PC-3 (cell line): Measurements from ENCODE around the gene GAP43. TPM values are rescaled to one million over a fixed set of nuclear protein-coding genes. Genes with fewer than 3 reads are reported as not detected.
"Not testable (repeated sequence)": the region's sequence is repeated elsewhere in the genome, so short reads cannot be mapped to it uniquely, and the experiment has no call there.

Experiments used
- ATAC-seq: fragments of 200-7000 bp; cut with Tn5 transposase; 2 replicates; pipeline ENCODE4 v1.9.1; 2020; ENCODE audit warnings: mild to moderate bottlenecking, moderate library complexity
- BruUV-seq: library from RNA; stranded (reverse); fragments of 400-500 nt; replicated peaks from 2 replicates; lab custom pipeline; 2021; lab: Mats Ljungman, UMichigan
- CTCF ChIA-PET: fragments of 300-600 bp; sonication (Branson Sonifier 250); formaldehyde crosslinking; loops from one replicate; lab custom pipeline; 2022; ENCODE audit warnings: antibody characterized with exemption; lab: Charles Lee
- POLR2A ChIA-PET: fragments of 300-600 bp; sonication (Branson Sonifier 250); formaldehyde crosslinking; loops from one replicate; lab custom pipeline; 2022; ENCODE audit warnings: antibody characterized with exemption; ENCODE audit not compliant: unreplicated experiment; lab: Charles Lee
- DNase-seq: peaks from one replicate; pipeline ENCODE4 v3.0.0-alpha.2; 2015
- H2AFZ ChIP-seq: fragments of 300-600 bp; sonication (generic); 2 replicates; pipeline ENCODE4 v1.6.0; 2016; ENCODE audit warnings: antibody characterized with exemption, low read length
- H3F3A ChIP-seq: fragments of 300-600 bp; sonication (generic); one replicate; pipeline ENCODE4 v1.6.0; 2017; ENCODE audit warnings: antibody characterized with exemption, low read length, control low read depth, mild to moderate bottlenecking; ENCODE audit not compliant: unreplicated experiment
- H3K27ac ChIP-seq: fragments of 300-600 bp; sonication (generic); 2 replicates; pipeline ENCODE4 v1.5.1; 2016; ENCODE audit warnings: mild to moderate bottlenecking, low read length
- H3K27me3 ChIP-seq: fragments of 300-600 bp; sonication (generic); 2 replicates; pipeline ENCODE4 v1.6.1; 2016; ENCODE audit warnings: low read length, mixed read lengths
- H3K36me3 ChIP-seq: fragments of 300-600 bp; sonication (generic); 2 replicates; pipeline ENCODE4 v1.6.1; 2016; ENCODE audit warnings: low read depth, mixed run types, low read length, mixed read lengths
- H3K4me1 ChIP-seq: fragments of 300-600 bp; sonication (generic); 2 replicates; pipeline ENCODE4 v1.5.1; 2016; ENCODE audit warnings: low read length; ENCODE audit not compliant: insufficient read depth
- H3K4me2 ChIP-seq: fragments of 300-600 bp; sonication (generic); 2 replicates; pipeline ENCODE4 v1.6.0; 2016; ENCODE audit warnings: low read length
- H3K4me3 ChIP-seq: fragments of 300-600 bp; sonication (generic); 2 replicates; pipeline ENCODE4 v1.5.1; 2016; ENCODE audit warnings: mild to moderate bottlenecking, low read length, mixed read lengths
- H3K79me2 ChIP-seq: fragments of 300-600 bp; sonication (generic); 2 replicates; pipeline ENCODE4 v1.6.1; 2017; ENCODE audit warnings: low read length, mixed read lengths
- H3K9ac ChIP-seq: fragments of 300-600 bp; sonication (generic); 2 replicates; pipeline ENCODE4 v1.6.0; 2016; ENCODE audit warnings: mild to moderate bottlenecking, low read length
- H3K9me2 ChIP-seq: fragments of 300-600 bp; sonication (generic); replicated peaks from 2 replicates; pipeline ENCODE4 v1.6.1; 2016; ENCODE audit warnings: mixed run types, low read length, mixed read lengths
- H3K9me3 ChIP-seq: fragments of 300-600 bp; sonication (generic); 2 replicates; pipeline ENCODE4 v1.6.1; 2016; ENCODE audit warnings: low read length, mixed read lengths
- H4K20me1 ChIP-seq: fragments of 300-600 bp; sonication (generic); 2 replicates; pipeline ENCODE4 v1.6.1; 2016; ENCODE audit warnings: low read length, mixed read lengths
- EZH2 ChIP-seq: fragments of 300-600 bp; sonication (generic); IDR thresholded peaks from one replicate; pipeline ENCODE4 v1.6.1; 2017; ENCODE audit warnings: antibody characterized with exemption, mild to moderate bottlenecking, low read length; ENCODE audit not compliant: unreplicated experiment
- EZH2phosphoT487 ChIP-seq: fragments of 300-600 bp; sonication (generic); IDR thresholded peaks from 2 replicates; pipeline ENCODE4 v1.6.1; 2018; ENCODE audit warnings: mild to moderate bottlenecking, antibody characterized with exemption, low read length, borderline replicate concordance
- intact Hi-C: fragments of 100-400 bp; cut with micrococcal nuclease; formaldehyde crosslinking; loops from 2 replicates; pipeline ENCODE4 v1.9.0; 2023
- total RNA-seq: library from RNA; depleted of rRNA; stranded (reverse); fragments of >200 nt; gene quantifications from 2 replicates; pipeline ENCODE4 v1.2.3, GENCODE V29; 2014
- TF ChIP-seq, protein P1 (sequence below): fragments of 300-600 bp; sonication (generic); conservative IDR thresholded peaks from 2 replicates; pipeline ENCODE4 v1.5.1; 2017; ENCODE audit warnings: antibody characterized with exemption, low read depth, mild to moderate bottlenecking, low read length

Gene GAP43
- total RNA-seq, 1 experiment from 2014 or later = not detected

DNA sequence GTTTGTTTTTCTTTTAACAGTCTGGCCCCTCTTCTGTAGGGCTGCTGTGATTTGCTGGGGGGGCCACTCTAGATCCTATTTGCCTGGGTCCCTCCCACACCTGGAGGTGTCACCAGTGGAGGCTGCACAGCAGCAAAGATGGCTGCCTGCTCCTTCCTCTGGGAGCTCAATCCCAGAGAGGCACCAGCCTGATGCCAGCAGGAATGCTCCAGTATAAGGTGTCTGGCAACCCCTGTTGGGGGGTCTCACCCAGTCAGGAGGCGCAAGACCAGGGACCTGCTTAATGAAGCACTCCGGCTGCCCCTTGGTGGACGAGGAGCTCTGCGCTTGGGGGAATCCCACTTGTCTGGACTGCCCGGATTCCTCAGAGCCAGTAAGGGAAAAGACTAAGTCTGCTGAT lies 118.3 kb downstream of the GAP43 start:
- DNase-seq = no peak
- Histone ChIP-seq H3K9me2 (no peaks in the 10 kb centered on the region), H3K36me3 (no peaks in the 10 kb centered on the region), H3K27ac (no peak overlapping the region), H3K4me1 (no peaks in the 10 kb centered on the region), H3K27me3 (no peaks in the 10 kb centered on the region; the same call in 1 of the 2 replicates), H3K9me3 (no peaks in the 10 kb centered on the region), H2AFZ (no peak overlapping the region), H4K20me1 (no peaks in the 10 kb centered on the region), H3K9ac (no peak overlapping the region), H3K79me2 (no peaks in the 10 kb centered on the region), H3K4me3 (no peak overlapping the region), H3F3A (no peaks in the 10 kb centered on the region), H3K4me2 (no peak overlapping the region)
- intact Hi-C loops = no loop called here
- ATAC-seq = no peak
- no TSS peak for BruUV-seq
- POLR2A ChIA-PET = no interaction called here
- CTCF ChIA-PET = no interaction called here
- TF ChIP-seq EZH2phosphoT487 (no peak), EZH2 (no peak)
- TF ChIP-seq, protein P1, sequence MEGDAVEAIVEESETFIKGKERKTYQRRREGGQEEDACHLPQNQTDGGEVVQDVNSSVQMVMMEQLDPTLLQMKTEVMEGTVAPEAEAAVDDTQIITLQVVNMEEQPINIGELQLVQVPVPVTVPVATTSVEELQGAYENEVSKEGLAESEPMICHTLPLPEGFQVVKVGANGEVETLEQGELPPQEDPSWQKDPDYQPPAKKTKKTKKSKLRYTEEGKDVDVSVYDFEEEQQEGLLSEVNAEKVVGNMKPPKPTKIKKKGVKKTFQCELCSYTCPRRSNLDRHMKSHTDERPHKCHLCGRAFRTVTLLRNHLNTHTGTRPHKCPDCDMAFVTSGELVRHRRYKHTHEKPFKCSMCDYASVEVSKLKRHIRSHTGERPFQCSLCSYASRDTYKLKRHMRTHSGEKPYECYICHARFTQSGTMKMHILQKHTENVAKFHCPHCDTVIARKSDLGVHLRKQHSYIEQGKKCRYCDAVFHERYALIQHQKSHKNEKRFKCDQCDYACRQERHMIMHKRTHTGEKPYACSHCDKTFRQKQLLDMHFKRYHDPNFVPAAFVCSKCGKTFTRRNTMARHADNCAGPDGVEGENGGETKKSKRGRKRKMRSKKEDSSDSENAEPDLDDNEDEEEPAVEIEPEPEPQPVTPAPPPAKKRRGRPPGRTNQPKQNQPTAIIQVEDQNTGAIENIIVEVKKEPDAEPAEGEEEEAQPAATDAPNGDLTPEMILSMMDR = no peak

DNA sequence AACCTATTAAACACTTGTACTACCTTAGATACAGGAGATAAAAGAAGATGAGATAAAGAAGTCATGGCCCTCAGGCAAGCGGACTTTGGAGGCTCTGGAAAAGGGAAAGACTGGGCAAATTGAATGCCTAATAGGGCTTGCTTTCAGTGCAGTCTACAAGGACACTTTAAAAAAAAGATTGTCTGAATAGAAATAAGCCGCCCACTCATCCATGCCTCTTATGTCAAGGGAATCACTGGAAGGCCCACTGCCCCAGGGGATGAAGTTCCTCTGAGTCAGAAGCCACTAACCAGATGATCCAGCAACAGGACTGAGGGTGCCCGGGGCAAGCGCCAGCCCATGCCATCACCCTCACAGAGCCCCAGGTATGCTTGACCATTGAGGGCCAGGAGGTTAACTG lies 121.2 kb downstream of the GAP43 start:
- CTCF ChIA-PET, H3K9me2 ChIP-seq, H3K9me3 ChIP-seq, H3K36me3 ChIP-seq, H3K9ac ChIP-seq, H4K20me1 ChIP-seq, BruUV-seq, intact Hi-C loops, DNase-seq, H3F3A ChIP-seq, H3K4me1 ChIP-seq, POLR2A ChIA-PET, H3K4me2 ChIP-seq, H3K79me2 ChIP-seq, ATAC-seq, H3K27me3 ChIP-seq, H2AFZ ChIP-seq, H3K27ac ChIP-seq, H3K4me3 ChIP-seq: not testable (repeated sequence)

DNA sequence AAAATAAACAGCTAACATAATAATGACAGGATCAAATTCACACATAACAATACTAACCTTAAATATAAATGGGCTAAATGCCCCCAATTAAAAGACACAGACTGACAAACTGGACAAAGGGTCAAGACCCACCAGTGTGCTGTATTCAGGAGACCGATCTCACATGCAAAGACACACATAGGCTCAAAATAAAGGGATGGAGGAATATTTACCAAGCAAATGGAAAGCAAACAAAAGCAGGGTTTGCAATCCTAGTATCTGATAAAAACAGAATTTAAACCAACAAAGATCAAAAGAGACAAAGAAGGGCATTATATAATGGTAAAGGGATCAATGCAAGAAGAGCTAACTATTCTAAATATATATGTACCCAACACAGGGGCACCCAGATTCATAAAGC lies 129.7 kb downstream of the GAP43 start:
- H3K36me3 ChIP-seq, H3K9ac ChIP-seq, H3K9me3 ChIP-seq, BruUV-seq, H3K27ac ChIP-seq, H2AFZ ChIP-seq, H3K4me3 ChIP-seq, ATAC-seq, H3K9me2 ChIP-seq, H3K4me2 ChIP-seq, POLR2A ChIA-PET, H3K4me1 ChIP-seq, DNase-seq, CTCF ChIA-PET, H4K20me1 ChIP-seq, intact Hi-C loops, H3F3A ChIP-seq, H3K79me2 ChIP-seq: not testable (repeated sequence)
- peaks cover 21% of the 10 kb centered on the region for H3K27me3 ChIP-seq

DNA sequence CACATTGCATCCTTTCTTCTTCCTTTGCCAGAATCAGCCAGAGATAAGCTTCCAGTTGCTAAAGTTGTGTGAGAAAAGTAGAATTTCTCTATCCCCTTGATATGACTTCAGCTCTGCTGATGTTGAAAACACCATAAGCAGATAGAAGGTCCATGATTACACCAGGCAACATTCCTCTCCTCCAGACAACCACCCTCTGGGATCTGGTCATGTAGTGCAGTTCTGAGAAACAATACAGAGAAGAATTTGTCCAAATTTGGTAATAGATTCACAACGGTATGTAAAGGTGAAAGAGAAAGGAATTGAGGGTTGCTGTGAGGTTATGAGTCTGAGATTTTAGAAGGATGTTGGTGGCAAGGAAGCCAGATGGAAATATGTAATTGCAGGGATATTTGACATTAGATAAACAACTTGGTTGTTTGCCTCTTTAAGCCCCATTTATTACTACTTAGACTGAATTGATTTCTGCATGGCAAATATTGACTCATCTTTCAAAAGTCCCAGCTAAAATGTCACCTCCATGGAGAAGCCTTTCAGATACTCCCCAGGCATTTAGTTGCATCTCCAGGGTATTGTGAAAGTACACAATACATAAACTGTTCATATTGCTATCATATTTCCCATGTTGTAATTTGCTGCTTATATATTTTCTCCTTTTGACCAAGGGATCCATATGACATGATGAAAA lies 134.9 kb downstream of the GAP43 start:
- H3K27ac ChIP-seq = no peak overlapping the region
- intact Hi-C loops = no loop called here
- POLR2A ChIA-PET = no interaction called here
- peaks cover 7% of the 10 kb centered on the region; the same call in 1 of the 2 replicates for H3K27me3 ChIP-seq
- no peaks in the 10 kb centered on the region for H3K9me2 ChIP-seq
- no TSS peak for BruUV-seq
- H3K4me2 ChIP-seq = no peak overlapping the region
- H3K9ac ChIP-seq = no peak overlapping the region
- no peaks in the 10 kb centered on the region for H3K9me3 ChIP-seq
- TF ChIP-seq, protein P1 = no peak
- TF ChIP-seq EZH2phosphoT487 = no peak
- no peak overlapping the region for H2AFZ ChIP-seq
- H3K4me1 ChIP-seq = no peaks in the 10 kb centered on the region
- no peaks in the 10 kb centered on the region for H3K36me3 ChIP-seq
- H4K20me1 ChIP-seq = no peaks in the 10 kb centered on the region
- H3K4me3 ChIP-seq = no peak overlapping the region
- DNase-seq (peak; percentile 16), ATAC-seq (peak; percentile 43)
- H3K79me2 ChIP-seq = no peaks in the 10 kb centered on the region
- CTCF ChIA-PET = no interaction called here
- H3F3A ChIP-seq = no peaks in the 10 kb centered on the region
